Osteoblast (primary cell): ENCODE measurements around the gene TEKT5. TPM values are rescaled to one million over a fixed set of nuclear protein-coding genes. Genes with fewer than 3 reads are reported as not detected.
"Not testable (repeated sequence)": the region's sequence is repeated elsewhere in the genome, so short reads cannot be mapped to it uniquely, and the experiment has no call there.

ENCODE experiments used
- DNase-seq: peaks from one replicate; pipeline ENCODE4 v3.0.0; 2011; ENCODE audit warnings: low spot score, mixed read lengths; ENCODE audit not compliant: insufficient read length; ENCODE audit errors: missing footprints
- H2AFZ ChIP-seq: 2 replicates; pipeline ENCODE4 v1.6.0; 2011; ENCODE audit warnings: mild to moderate bottlenecking, low read length
- H3K27ac ChIP-seq: 2 replicates; pipeline ENCODE4 v1.5.1; 2011; ENCODE audit warnings: mild to moderate bottlenecking, low read depth, low read length, moderate library complexity
- H3K27me3 ChIP-seq: 2 replicates; pipeline ENCODE4 v1.6.0; 2012; ENCODE audit warnings: mild to moderate bottlenecking, control low read depth, inconsistent platforms, low read length, moderate library complexity; ENCODE audit not compliant: insufficient read depth
- H3K36me3 ChIP-seq: 2 replicates; pipeline ENCODE4 v1.5.1; 2011; ENCODE audit warnings: mild to moderate bottlenecking, low read length, control low read depth, moderate library complexity; ENCODE audit not compliant: insufficient read depth
- H3K4me1 ChIP-seq: 2 replicates; pipeline ENCODE4 v1.5.1; 2011; ENCODE audit warnings: mild to moderate bottlenecking, low read length, control low read depth, moderate library complexity; ENCODE audit not compliant: insufficient read depth
- H3K4me2 ChIP-seq: 2 replicates; pipeline ENCODE4 v1.6.0; 2011; ENCODE audit warnings: mild to moderate bottlenecking, low read length; ENCODE audit not compliant: insufficient read depth
- H3K4me3 ChIP-seq: fragments of 200-600 bp; sonication (generic); 3 replicates; pipeline ENCODE4 v1.5.1; 2012; ENCODE audit warnings: mild to moderate bottlenecking, low read length, inconsistent platforms; ENCODE audit not compliant: insufficient read depth
- H3K79me2 ChIP-seq: 2 replicates; pipeline ENCODE4 v1.6.0; 2012; ENCODE audit warnings: mild to moderate bottlenecking, low read length, control low read depth, inconsistent platforms; ENCODE audit not compliant: insufficient read depth
- H3K9me3 ChIP-seq: 2 replicates; pipeline ENCODE4 v1.5.1; 2011; ENCODE audit warnings: low read depth, low read length, control low read depth
- H4K20me1 ChIP-seq: 2 replicates; pipeline ENCODE4 v1.6.0; 2012; ENCODE audit warnings: mild to moderate bottlenecking, low read length, control low read depth; ENCODE audit not compliant: insufficient read depth
- total RNA-seq: library from RNA; depleted of rRNA; stranded (reverse); fragments of >200 nt; gene quantifications from 2 replicates; pipeline ENCODE4 v1.2.3, GENCODE V29; 2012
- TF ChIP-seq, protein P1 (sequence below): IDR thresholded peaks from 2 replicates; pipeline ENCODE4 v1.5.1; 2011; ENCODE audit warnings: mild to moderate bottlenecking, low read depth, low read length, moderate library complexity; ENCODE audit errors: extremely low read depth

TEKT5 gene
- 0.29 and 0.36 TPM in 2 replicates for total RNA-seq

DNA sequence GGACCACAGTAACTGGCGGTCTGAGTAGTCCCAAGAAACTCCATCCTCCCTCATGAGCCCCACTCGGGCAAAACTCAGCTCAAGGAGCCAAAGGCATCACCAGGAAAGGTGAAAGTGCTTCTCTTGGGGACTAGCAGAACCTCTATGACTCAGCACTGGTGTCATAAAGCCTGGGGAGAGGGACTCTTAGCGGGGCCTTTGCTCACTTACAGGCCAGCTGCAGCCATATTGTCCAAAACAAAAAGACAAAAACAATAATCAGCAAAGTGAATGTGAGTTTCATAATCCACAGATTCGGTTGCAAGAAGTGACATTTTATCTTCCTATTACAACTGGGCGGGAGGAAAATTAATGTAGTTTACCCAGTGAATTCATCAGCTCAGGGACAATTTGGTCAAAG is at the start of gene TEKT5:
Gene TEKT5, minus strand, starts transcription at position 101 of the 400 bp plus-strand sequence. Its CDS starts 57 bp downstream, at position 44.
- Histone ChIP-seq H3K4me3 (no peak within 1 kb of the TSS), H4K20me1 (no peaks in the 10 kb centered on the region), H3K79me2 (no peaks in the 10 kb centered on the region), H3K27me3 (no peaks in the 10 kb centered on the region), H3K9me3 (no peaks in the 10 kb centered on the region), H2AFZ (no peak within 1 kb of the TSS), H3K4me1 (no peaks in the 10 kb centered on the region), H3K36me3 (no peaks in the 10 kb centered on the region), H3K27ac (no peak within 1 kb of the TSS), H3K4me2 (no peak within 1 kb of the TSS)
- TF ChIP-seq, protein P1, sequence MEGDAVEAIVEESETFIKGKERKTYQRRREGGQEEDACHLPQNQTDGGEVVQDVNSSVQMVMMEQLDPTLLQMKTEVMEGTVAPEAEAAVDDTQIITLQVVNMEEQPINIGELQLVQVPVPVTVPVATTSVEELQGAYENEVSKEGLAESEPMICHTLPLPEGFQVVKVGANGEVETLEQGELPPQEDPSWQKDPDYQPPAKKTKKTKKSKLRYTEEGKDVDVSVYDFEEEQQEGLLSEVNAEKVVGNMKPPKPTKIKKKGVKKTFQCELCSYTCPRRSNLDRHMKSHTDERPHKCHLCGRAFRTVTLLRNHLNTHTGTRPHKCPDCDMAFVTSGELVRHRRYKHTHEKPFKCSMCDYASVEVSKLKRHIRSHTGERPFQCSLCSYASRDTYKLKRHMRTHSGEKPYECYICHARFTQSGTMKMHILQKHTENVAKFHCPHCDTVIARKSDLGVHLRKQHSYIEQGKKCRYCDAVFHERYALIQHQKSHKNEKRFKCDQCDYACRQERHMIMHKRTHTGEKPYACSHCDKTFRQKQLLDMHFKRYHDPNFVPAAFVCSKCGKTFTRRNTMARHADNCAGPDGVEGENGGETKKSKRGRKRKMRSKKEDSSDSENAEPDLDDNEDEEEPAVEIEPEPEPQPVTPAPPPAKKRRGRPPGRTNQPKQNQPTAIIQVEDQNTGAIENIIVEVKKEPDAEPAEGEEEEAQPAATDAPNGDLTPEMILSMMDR = no peak
- peak; percentile 59 for DNase-seq

DNA sequence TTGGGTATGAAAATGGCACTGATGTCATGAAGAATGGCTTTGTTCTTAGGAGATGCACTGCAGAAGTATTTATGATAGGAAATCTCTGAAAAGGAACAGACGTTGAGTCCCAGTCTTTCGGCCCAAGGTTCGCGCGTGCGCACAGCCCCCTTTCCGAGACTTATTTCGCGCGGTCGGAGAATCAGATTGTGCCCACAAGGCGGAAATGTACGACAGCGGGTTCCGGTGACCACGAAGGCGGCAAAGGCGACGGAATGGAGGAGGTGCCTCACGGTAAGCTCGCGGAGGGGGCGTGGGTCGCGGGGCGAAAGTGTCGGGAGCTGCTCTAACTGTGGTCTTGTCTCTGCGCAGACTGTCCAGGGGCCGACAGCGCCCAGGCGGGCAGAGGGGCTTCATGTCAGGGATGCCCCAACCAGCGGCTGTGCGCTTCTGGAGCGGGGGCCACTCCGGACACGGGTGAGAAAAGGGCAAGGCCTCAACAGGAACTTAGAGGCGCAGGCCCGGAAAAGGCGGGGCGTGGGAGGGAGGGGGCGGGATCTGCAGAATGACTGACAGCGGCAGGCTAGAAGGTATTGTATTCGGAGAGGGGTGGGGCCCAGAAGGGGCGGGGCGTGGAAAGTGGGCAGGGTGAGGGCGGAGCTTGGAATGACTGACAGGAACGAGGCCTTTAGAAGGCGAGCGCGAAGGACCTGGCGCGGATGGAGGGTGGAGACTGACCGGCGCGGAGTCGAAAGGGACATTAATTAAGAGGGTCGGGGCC is 49.1 kb upstream of the TEKT5 start, which contains the start of gene NUBP1:
Gene NUBP1, plus strand, starts transcription at position 233 of the 760 bp plus-strand sequence. Its CDS starts 22 bp downstream, at position 255.
- DNase-seq = peak; percentile 94
- peaks cover 11% of the 10 kb centered on the region for H3K4me1 ChIP-seq
- H3K27ac ChIP-seq = peak within 1 kb of the TSS; percentile 90
- H3K4me3 ChIP-seq = peak within 1 kb of the TSS; percentile 76
- no peaks in the 10 kb centered on the region for H3K27me3 ChIP-seq
- peaks cover 2% of the 10 kb centered on the region for H3K79me2 ChIP-seq
- H3K36me3 ChIP-seq = peaks cover 11% of the 10 kb centered on the region
- H4K20me1 ChIP-seq = no peaks in the 10 kb centered on the region
- H3K9me3 ChIP-seq = no peaks in the 10 kb centered on the region
- H3K4me2 ChIP-seq = peak within 1 kb of the TSS; percentile 98
- peak within 1 kb of the TSS; percentile 97 for H2AFZ ChIP-seq
- TF ChIP-seq, protein P1 = no peak

DNA sequence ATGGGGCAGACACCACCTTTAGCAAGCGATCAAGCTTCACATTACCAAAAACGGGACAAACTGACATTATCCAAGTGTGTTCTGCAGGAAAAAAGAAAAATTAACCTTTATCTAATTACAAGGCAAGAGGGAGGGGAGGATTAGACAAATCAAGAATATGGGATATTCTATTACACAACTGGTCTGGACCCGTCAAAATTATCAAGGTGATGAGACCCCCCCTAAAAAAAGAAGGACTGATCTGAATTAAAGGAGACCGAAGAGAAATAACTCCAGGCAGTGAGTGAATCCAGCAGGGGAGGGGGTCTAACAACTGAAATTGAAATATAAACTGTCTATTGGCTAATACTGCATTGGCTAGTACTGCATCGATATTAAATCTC is 48.5 kb upstream of the TEKT5 start:
- Histone ChIP-seq H3K4me1 (peaks cover 17% of the 10 kb centered on the region), H4K20me1 (no peaks in the 10 kb centered on the region), H3K36me3 (peaks cover 5% of the 10 kb centered on the region), H3K79me2 (peaks cover 2% of the 10 kb centered on the region), H3K4me2 (peak overlapping the region; percentile 83), H3K27ac (peak overlapping the region; percentile 90), H3K27me3 (no peaks in the 10 kb centered on the region), H2AFZ (peak overlapping the region; percentile 95), H3K4me3 (peak overlapping the region; percentile 76), H3K9me3 (no peaks in the 10 kb centered on the region)
- TF ChIP-seq, protein P1 = no peak
- no peak for DNase-seq

DNA sequence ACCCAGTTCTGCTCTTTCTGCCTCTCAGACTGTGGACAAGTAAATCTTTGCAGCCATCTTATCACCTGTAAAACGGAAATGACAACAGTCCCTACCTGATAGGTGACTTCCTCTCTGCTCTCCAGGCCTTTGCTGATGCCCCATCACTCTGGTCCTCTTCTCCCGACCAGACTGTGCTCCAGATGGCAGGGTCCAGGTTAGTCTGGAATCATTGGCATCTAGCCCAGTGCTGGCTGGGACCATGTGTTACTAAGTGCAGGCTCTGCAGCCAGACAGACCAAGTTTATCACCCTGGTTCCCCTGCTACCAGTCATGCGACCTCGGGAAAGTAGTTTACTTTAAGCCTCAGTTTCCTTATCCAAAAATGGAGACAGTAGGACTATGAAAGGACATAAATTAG is 47.1 kb upstream of the TEKT5 start:
- TF ChIP-seq, protein P1 = no peak
- DNase-seq = no peak
- no peak overlapping the region for H3K4me2 ChIP-seq
- H3K79me2 ChIP-seq = peaks cover 2% of the 10 kb centered on the region
- H3K27ac ChIP-seq = no peak overlapping the region
- H3K4me3 ChIP-seq = no peak overlapping the region
- H3K4me1 ChIP-seq = peaks cover 28% of the 10 kb centered on the region
- no peaks in the 10 kb centered on the region for H3K27me3 ChIP-seq
- H4K20me1 ChIP-seq = no peaks in the 10 kb centered on the region
- no peaks in the 10 kb centered on the region for H3K36me3 ChIP-seq
- H2AFZ ChIP-seq = no peak overlapping the region
- no peaks in the 10 kb centered on the region for H3K9me3 ChIP-seq

DNA sequence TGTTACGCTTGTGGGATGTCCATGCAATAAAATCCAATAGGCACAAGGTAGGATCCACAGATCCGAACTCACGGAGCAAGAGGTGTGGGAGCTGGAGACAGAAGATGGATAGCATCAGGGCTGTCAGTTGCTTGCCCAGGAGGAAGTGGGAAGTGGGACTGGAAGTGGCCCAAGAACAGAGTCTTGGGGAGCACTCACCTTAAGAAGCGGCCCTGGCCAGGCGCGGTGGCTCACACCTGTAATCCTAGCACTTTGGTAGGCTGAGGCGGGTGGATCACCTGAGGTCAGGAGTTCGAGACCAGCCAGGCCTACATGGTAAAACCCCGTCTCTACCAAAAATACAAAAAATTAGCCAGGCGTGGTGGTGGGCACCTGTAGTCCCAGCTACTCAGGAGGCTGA is 46.5 kb upstream of the TEKT5 start:
- DNase-seq, H3K9me3 ChIP-seq, H3K27ac ChIP-seq, H4K20me1 ChIP-seq, H3K4me3 ChIP-seq, H2AFZ ChIP-seq, H3K36me3 ChIP-seq, H3K27me3 ChIP-seq, H3K4me2 ChIP-seq, H3K79me2 ChIP-seq: not testable (repeated sequence)
- H3K4me1 ChIP-seq = peaks cover 30% of the 10 kb centered on the region
